DOHH2 (cell line): ENCODE measurements around the gene LRG1.

Experiments
- H3F3A ChIP-seq: fragments of 200-600 bp; sonication (generic), shearing (Covaris generic); 2 replicates; pipeline ENCODE4 v1.6.0; 2016; ENCODE audit warnings: antibody characterized with exemption, mild to moderate bottlenecking; ENCODE audit not compliant: control insufficient read depth, insufficient read depth
- H3K27ac ChIP-seq: fragments of 200-600 bp; sonication (generic); 2 replicates; pipeline ENCODE4 v1.5.1; 2014; ENCODE audit warnings: low read depth, mild to moderate bottlenecking, low read length, moderate library complexity
- H3K27me3 ChIP-seq: fragments of 200-600 bp; sonication (generic); 2 replicates; pipeline ENCODE4 v1.6.1; 2014; ENCODE audit warnings: mild to moderate bottlenecking, low read length, mixed read lengths; ENCODE audit not compliant: control insufficient read depth
- H3K36me3 ChIP-seq: fragments of 200-600 bp; sonication (generic); 2 replicates; pipeline ENCODE4 v1.6.1; 2014; ENCODE audit warnings: mild to moderate bottlenecking, low read length, moderate library complexity, mixed read lengths; ENCODE audit not compliant: control insufficient read depth
- H3K4me1 ChIP-seq: fragments of 200-600 bp; sonication (generic); 2 replicates; pipeline ENCODE4 v1.6.1; 2014; ENCODE audit warnings: mild to moderate bottlenecking, low read length, mixed read lengths; ENCODE audit not compliant: control insufficient read depth
- H3K4me2 ChIP-seq: fragments of 200-600 bp; sonication (generic); 2 replicates; pipeline ENCODE4 v1.6.0; 2014; ENCODE audit warnings: mild to moderate bottlenecking, low read length, moderate library complexity
- H3K4me3 ChIP-seq: fragments of 200-600 bp; sonication (generic); 2 replicates; pipeline ENCODE4 v1.5.1; 2014; ENCODE audit warnings: mild to moderate bottlenecking, low read length, mixed read lengths
- H3K79me2 ChIP-seq: fragments of 200-600 bp; sonication (generic); 2 replicates; pipeline ENCODE4 v1.6.1; 2014; ENCODE audit warnings: mild to moderate bottlenecking, low read length, mixed read lengths; ENCODE audit not compliant: control insufficient read depth
- H3K9me2 ChIP-seq: fragments of 200-600 bp; sonication (generic); replicated peaks from 2 replicates; pipeline ENCODE4 v1.6.1; 2014; ENCODE audit warnings: mild to moderate bottlenecking, low read length, mixed read lengths; ENCODE audit not compliant: control insufficient read depth
- H3K9me3 ChIP-seq: fragments of 200-600 bp; sonication (generic); 2 replicates; pipeline ENCODE4 v1.6.1; 2014; ENCODE audit warnings: antibody characterized with exemption, low read length, mixed read lengths; ENCODE audit not compliant: control insufficient read depth, insufficient read depth
- H4K20me1 ChIP-seq: fragments of 200-600 bp; sonication (generic); 2 replicates; pipeline ENCODE4 v1.6.0; 2014; ENCODE audit warnings: low read depth, mild to moderate bottlenecking, antibody characterized with exemption, low read length, moderate library complexity; ENCODE audit not compliant: control insufficient read depth, insufficient read depth
- EZH2phosphoT487 ChIP-seq: fragments of 200-600 bp; sonication (generic); IDR thresholded peaks from 2 replicates; pipeline ENCODE4 v1.6.1; 2017; ENCODE audit warnings: borderline replicate concordance, mild to moderate bottlenecking, antibody characterized with exemption, low read length, moderate library complexity, mixed read lengths
- TF ChIP-seq, protein P1 (sequence below): fragments of 200-600 bp; sonication (generic); IDR thresholded peaks from one replicate; pipeline ENCODE4 v1.5.1; 2014; ENCODE audit warnings: antibody characterized with exemption, mild to moderate bottlenecking, low read depth, low read length; ENCODE audit not compliant: poor library complexity, severe bottlenecking

The LRG1 gene

GRCh38 chr19:4508698-4509097 is 31.1 kb downstream of the LRG1 start:
- Histone ChIP-seq H3K27me3 (no peaks in the 10 kb centered on the region), H3K9me2 (no peaks in the 10 kb centered on the region), H4K20me1 (no peaks in the 10 kb centered on the region), H3K79me2 (no peaks in the 10 kb centered on the region), H3F3A (no peaks in the 10 kb centered on the region), H3K9me3 (no peaks in the 10 kb centered on the region), H3K4me3 (no peak overlapping the region), H3K36me3 (no peaks in the 10 kb centered on the region), H3K4me1 (peaks cover 3% of the 10 kb centered on the region; the same call in 1 of the 2 replicates), H3K4me2 (no peak overlapping the region), H3K27ac (no peak overlapping the region)
- TF ChIP-seq, protein P1, sequence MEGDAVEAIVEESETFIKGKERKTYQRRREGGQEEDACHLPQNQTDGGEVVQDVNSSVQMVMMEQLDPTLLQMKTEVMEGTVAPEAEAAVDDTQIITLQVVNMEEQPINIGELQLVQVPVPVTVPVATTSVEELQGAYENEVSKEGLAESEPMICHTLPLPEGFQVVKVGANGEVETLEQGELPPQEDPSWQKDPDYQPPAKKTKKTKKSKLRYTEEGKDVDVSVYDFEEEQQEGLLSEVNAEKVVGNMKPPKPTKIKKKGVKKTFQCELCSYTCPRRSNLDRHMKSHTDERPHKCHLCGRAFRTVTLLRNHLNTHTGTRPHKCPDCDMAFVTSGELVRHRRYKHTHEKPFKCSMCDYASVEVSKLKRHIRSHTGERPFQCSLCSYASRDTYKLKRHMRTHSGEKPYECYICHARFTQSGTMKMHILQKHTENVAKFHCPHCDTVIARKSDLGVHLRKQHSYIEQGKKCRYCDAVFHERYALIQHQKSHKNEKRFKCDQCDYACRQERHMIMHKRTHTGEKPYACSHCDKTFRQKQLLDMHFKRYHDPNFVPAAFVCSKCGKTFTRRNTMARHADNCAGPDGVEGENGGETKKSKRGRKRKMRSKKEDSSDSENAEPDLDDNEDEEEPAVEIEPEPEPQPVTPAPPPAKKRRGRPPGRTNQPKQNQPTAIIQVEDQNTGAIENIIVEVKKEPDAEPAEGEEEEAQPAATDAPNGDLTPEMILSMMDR: no peak
- no peak for TF ChIP-seq EZH2phosphoT487

DNA sequence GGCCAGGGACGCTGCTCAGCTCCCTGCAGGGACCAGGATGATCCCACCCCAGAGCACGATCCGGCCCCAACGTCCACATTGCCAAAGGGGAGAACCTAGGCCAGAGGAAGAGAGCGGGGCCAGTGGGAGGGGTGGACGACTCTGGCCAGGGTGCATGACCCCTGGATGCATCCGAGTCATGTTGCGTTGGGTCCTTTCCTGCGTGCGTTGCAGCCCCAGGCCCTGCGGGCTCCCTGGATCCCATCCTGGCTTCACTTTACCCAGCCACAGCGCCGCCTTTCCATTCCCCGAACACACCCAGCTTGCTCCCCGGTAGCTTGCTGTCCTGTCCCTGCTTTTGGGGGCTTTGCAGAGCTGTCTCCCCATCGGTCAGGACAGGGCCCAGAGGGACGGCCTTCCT is 32.0 kb downstream of the LRG1 start:
- no peaks in the 10 kb centered on the region for H3K79me2 ChIP-seq
- TF ChIP-seq, protein P1: no peak
- TF ChIP-seq EZH2phosphoT487: no peak
- H3K27ac ChIP-seq: no peak overlapping the region
- no peaks in the 10 kb centered on the region for H4K20me1 ChIP-seq
- no peaks in the 10 kb centered on the region for H3K9me3 ChIP-seq
- no peak overlapping the region for H3K4me2 ChIP-seq
- H3K9me2 ChIP-seq: no peaks in the 10 kb centered on the region
- H3K4me3 ChIP-seq: no peak overlapping the region
- no peaks in the 10 kb centered on the region; the same call in 1 of the 2 replicates for H3K36me3 ChIP-seq
- H3F3A ChIP-seq: no peaks in the 10 kb centered on the region
- no peaks in the 10 kb centered on the region for H3K27me3 ChIP-seq
- peaks cover 3% of the 10 kb centered on the region; the same call in 1 of the 2 replicates for H3K4me1 ChIP-seq

DNA sequence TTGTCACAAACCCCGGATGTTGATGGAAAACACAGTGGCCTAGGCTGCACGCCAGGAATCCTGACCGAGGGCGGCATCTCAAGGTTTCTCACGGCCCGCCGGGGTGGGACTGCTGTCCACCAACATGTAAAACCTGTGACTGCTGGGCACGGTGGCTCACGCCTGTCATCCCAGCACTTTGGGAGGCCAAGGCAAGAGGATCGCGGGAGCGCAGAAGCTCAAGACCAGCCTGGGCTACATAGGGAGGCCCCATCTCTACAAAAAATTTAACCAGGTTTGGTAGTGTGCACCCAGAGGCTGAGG is 32.7 kb downstream of the LRG1 start:
- Histone ChIP-seq H3K4me3 (no peak overlapping the region), H3K4me2 (no peak overlapping the region)

More for the DNA sequence above, 32.7 kb downstream of the LRG1 start:
- Histone ChIP-seq H3K9me2 (no peaks in the 10 kb centered on the region), H3K27ac (no peak overlapping the region), H3K79me2 (no peaks in the 10 kb centered on the region), H3K4me1 (peaks cover 3% of the 10 kb centered on the region; the same call in 1 of the 2 replicates), H3F3A (no peaks in the 10 kb centered on the region), H3K27me3 (no peaks in the 10 kb centered on the region), H3K9me3 (no peaks in the 10 kb centered on the region), H3K36me3 (no peaks in the 10 kb centered on the region; the same call in 1 of the 2 replicates), H4K20me1 (no peaks in the 10 kb centered on the region)
- TF ChIP-seq, protein P1: no peak
- TF ChIP-seq EZH2phosphoT487: no peak
